ENCODE measurements around the gene MRO. TPM values are rescaled to one million over a fixed set of nuclear protein-coding genes. Genes with fewer than 3 reads are reported as not detected.

The MRO gene
- total RNA-seq: not detected in 2 replicates

GRCh38 chr18:50819728-50820378 lies at the start of gene MRO:
TSS of gene MRO (minus strand) at chr18:50820016. CDS start at chr18:50809400, 10,616 bp downstream.

Other genes with a start within 250 kb of the MRO start
- gene ME2, start 59.1 kb upstream of the MRO start, total RNA-seq: 37.8 and 49.8 TPM in 2 replicates
- 6.4 and 7.5 TPM in 2 replicates for gene ELAC1, start 148.0 kb upstream of the MRO start, total RNA-seq
- 116 and 129 TPM in 2 replicates for gene SMAD4, start 210.2 kb upstream of the MRO start, total RNA-seq

Measured in myometrial cell (primary cell).